Measurements from ENCODE around the gene AMY1A.
"Not testable (repeated sequence)": the region's sequence is repeated elsewhere in the genome, so short reads cannot be mapped to it uniquely, and the experiment has no call there.

DNA sequence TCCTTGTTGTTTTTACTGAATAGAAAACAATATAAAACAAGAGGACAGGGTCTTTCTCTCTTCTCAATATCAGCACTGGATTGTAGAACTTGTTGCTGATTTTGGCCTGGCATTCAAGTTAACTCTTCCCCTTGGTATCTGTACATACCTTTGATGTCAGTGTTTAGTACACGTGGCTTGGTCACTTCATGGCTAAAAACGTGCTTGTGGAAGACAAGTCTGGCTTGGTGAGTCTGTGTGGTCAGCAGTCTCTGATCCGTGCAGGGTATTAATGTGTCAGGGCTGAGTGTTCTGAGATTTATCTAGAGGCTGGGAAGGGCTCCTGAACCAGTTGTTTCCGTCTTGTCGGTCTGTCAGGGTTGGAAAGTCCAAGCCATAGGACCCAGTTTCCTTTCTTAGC is at the start of gene AMY1A:
- TF ChIP-seq POLR2A (IDR thresholded peaks at IDR 0.05; ENCODE audit: extremely low read depth, insufficient read length); MAX (IDR thresholded peaks at IDR 0.05; ENCODE audit: low read depth, low read length): not testable (repeated sequence)
- TF ChIP-seq, protein P1, sequence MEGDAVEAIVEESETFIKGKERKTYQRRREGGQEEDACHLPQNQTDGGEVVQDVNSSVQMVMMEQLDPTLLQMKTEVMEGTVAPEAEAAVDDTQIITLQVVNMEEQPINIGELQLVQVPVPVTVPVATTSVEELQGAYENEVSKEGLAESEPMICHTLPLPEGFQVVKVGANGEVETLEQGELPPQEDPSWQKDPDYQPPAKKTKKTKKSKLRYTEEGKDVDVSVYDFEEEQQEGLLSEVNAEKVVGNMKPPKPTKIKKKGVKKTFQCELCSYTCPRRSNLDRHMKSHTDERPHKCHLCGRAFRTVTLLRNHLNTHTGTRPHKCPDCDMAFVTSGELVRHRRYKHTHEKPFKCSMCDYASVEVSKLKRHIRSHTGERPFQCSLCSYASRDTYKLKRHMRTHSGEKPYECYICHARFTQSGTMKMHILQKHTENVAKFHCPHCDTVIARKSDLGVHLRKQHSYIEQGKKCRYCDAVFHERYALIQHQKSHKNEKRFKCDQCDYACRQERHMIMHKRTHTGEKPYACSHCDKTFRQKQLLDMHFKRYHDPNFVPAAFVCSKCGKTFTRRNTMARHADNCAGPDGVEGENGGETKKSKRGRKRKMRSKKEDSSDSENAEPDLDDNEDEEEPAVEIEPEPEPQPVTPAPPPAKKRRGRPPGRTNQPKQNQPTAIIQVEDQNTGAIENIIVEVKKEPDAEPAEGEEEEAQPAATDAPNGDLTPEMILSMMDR (IDR thresholded peaks at IDR 0.05; ENCODE audit: low read depth, low read length) = not testable (repeated sequence)

All from NB4 (cell line).